ENCODE measurements around the gene CCDC90B. TPM values are rescaled to one million over a fixed set of nuclear protein-coding genes. Genes with fewer than 3 reads are reported as not detected.

The CCDC90B gene
- total RNA-seq, 2 donors from 2014 or later: 20.9 to 24.0 TPM

GRCh38 chr11:83255366-83255765 lies 30.8 kb downstream of the CCDC90B start:
- no peak overlapping the region for H3K4me3 ChIP-seq
- H3K9me3 ChIP-seq: no peaks in the 10 kb centered on the region
- no peaks in the 10 kb centered on the region for H3K4me1 ChIP-seq
- DNase-seq (ENCODE audit: low spot score): no peak
- no peak for TF ChIP-seq CTCF (IDR thresholded peaks at IDR 0.05)
- no peaks in the 10 kb centered on the region for H3K27me3 ChIP-seq
- no peak overlapping the region for H3K27ac ChIP-seq
- peaks cover 7% of the 10 kb centered on the region for H3K36me3 ChIP-seq

DNA sequence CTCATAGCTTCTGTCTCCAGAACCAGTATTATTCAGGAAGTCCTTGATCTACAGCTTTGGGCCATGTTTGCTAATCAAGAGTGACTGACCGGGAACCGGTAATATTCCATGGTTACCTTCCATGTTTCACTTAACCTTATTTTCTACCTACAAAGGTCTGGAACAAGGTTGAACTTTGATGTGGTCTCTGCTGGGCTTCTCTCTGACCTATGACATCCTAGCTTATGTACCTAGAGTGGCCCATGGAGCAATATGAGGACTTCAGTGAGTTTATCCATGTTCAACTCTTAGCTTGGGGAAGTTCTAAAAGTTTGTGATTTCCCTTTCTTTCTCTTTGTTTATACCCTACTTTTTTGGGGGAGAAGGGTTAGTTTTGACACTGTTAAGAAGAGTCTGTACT lies 33.2 kb downstream of the CCDC90B start:
- no peak for TF ChIP-seq CTCF (IDR thresholded peaks at IDR 0.05)
- no peak for DNase-seq (ENCODE audit: low spot score)
- Histone ChIP-seq H3K4me3 (no peak overlapping the region), H3K9me3 (no peaks in the 10 kb centered on the region), H3K27me3 (no peaks in the 10 kb centered on the region), H3K36me3 (no peaks in the 10 kb centered on the region), H3K4me1 (no peaks in the 10 kb centered on the region), H3K27ac (no peak overlapping the region)

GRCh38 chr11:83252266-83252665 lies 33.9 kb downstream of the CCDC90B start:
- Histone ChIP-seq H3K36me3 (no peaks in the 10 kb centered on the region), H3K27me3 (no peaks in the 10 kb centered on the region), H3K4me1 (no peaks in the 10 kb centered on the region), H3K27ac (no peak overlapping the region), H3K4me3 (no peak overlapping the region), H3K9me3 (no peaks in the 10 kb centered on the region)
- no peak for DNase-seq (ENCODE audit: low spot score)
- TF ChIP-seq CTCF (IDR thresholded peaks at IDR 0.05): no peak

DNA sequence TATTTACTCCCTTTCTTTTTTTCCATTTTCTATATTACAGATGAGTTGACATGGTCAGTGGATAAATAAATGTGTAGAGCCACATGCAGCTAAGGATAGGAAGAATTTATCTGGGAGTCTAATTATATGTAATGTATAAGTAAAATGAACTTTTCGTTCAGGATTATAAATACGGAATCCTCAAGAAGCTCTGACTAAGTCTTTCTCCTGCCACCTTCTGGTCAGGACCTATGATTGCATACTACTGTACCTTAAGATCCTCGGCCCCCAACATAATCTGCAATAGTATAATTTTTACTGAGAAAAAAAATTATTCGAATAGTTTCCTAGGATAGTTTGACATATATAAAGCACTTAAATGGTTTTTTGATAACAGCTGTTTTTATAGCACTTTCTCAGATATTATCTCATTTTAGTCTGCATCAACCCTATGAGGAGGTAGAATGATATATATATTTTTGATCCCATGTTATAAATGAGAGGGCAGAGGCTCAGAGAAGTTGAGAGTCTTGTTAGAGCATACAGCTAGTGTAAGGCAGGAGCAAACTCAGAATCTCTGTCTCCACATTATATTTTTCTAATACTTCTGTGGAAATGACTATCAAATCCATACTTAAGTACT lies 36.1 kb downstream of the CCDC90B start:
- H3K4me3 ChIP-seq: no peak overlapping the region
- H3K9me3 ChIP-seq: no peaks in the 10 kb centered on the region
- H3K27ac ChIP-seq: no peak overlapping the region
- no peaks in the 10 kb centered on the region for H3K27me3 ChIP-seq
- DNase-seq (ENCODE audit: low spot score): no peak
- no peaks in the 10 kb centered on the region for H3K4me1 ChIP-seq
- peak; percentile 43 to 71 for TF ChIP-seq CTCF (IDR thresholded peaks at IDR 0.05)
- no peaks in the 10 kb centered on the region for H3K36me3 ChIP-seq

DNA sequence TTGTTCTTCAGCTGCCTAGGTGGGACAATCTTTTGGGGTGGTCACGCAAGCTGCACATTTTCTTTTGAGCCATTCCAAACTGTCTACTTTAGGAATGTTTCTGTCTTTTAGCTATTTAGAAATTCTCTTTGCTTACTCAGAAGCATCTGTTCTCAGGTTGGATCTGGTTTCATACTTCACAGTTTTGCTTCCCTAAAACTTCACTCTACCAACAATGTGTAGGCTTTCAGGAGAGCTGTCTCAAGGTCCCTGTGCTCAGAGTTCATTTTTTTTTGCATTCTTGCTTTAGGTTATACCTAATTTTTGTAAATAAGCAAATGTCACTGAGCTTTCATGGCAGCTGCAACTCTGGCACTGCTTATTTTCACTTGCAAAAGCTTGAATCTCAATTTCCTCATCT lies 36.7 kb downstream of the CCDC90B start:
- Histone ChIP-seq H3K4me1 (no peaks in the 10 kb centered on the region), H3K36me3 (no peaks in the 10 kb centered on the region), H3K4me3 (no peak overlapping the region), H3K9me3 (no peaks in the 10 kb centered on the region), H3K27me3 (no peaks in the 10 kb centered on the region), H3K27ac (no peak overlapping the region)
- no peak for DNase-seq (ENCODE audit: low spot score)
- TF ChIP-seq CTCF (IDR thresholded peaks at IDR 0.05): no peak

GRCh38 chr11:83241291-83241946 lies 44.7 kb downstream of the CCDC90B start:
- peak in 1 of 2 donors; percentile 65 for TF ChIP-seq CTCF (IDR thresholded peaks at IDR 0.05)
- H3K27ac ChIP-seq: no peak overlapping the region
- no peak for DNase-seq (ENCODE audit: low spot score)
- no peak overlapping the region for H3K4me3 ChIP-seq
- no peaks in the 10 kb centered on the region for H3K9me3 ChIP-seq
- no peaks in the 10 kb centered on the region for H3K27me3 ChIP-seq
- H3K4me1 ChIP-seq: no peaks in the 10 kb centered on the region
- no peaks in the 10 kb centered on the region for H3K36me3 ChIP-seq

All from right atrium auricular region (tissue), 2 donors.